Central memory CD8-positive, alpha-beta T cell (primary cell): ENCODE measurements around the gene KIRREL3.

Source experiments
- ATAC-seq: fragments of 150-1000 bp; cut with Tn5 transposase; replicated peaks from 2 replicates; pipeline ENCODE4 v1.10.0; 2022; ENCODE audit warnings: mild to moderate bottlenecking, moderate FRiP score, moderate number of reproducible peaks; ENCODE audit not compliant: poor library complexity, severe bottlenecking; ENCODE audit errors: extremely low read depth
- DNase-seq, 2 donors: peaks; one replicate each; pipeline ENCODE4 v3.0.0; 2021; ENCODE audit warnings: low spot score in 2 of 2
- H3K27ac Mint-ChIP-seq: one replicate; pipeline ENCODE4 v1.8.0; 2022; ENCODE audit warnings: low read depth, mild to moderate bottlenecking, moderate library complexity, mixed read lengths
- H3K27me3 Mint-ChIP-seq: one replicate; pipeline ENCODE4 v1.8.0; 2022; ENCODE audit warnings: mixed read lengths
- H3K36me3 Mint-ChIP-seq: one replicate; pipeline ENCODE4 v1.8.0; 2022; ENCODE audit warnings: mild to moderate bottlenecking, moderate library complexity, mixed read lengths; ENCODE audit not compliant: insufficient read depth
- H3K4me1 Mint-ChIP-seq: one replicate; pipeline ENCODE4 v1.8.0; 2022; ENCODE audit warnings: mixed read lengths
- H3K4me3 Mint-ChIP-seq: one replicate; pipeline ENCODE4 v1.8.0; 2022; ENCODE audit warnings: mild to moderate bottlenecking, moderate library complexity, mixed read lengths
- H3K9me3 Mint-ChIP-seq: one replicate; pipeline ENCODE4 v1.8.0; 2022; ENCODE audit warnings: mixed read lengths

Gene KIRREL3

GRCh38 chr11:127000291-127000968 lies at the start of gene KIRREL3:
KIRREL3 (minus strand) TSS chr11:127000770.
- no peaks in the 10 kb centered on the region for H3K9me3 Mint-ChIP-seq
- H3K27me3 Mint-ChIP-seq: peaks cover 18% of the 10 kb centered on the region
- H3K4me3 Mint-ChIP-seq: no peak within 1 kb of the TSS

DNA sequence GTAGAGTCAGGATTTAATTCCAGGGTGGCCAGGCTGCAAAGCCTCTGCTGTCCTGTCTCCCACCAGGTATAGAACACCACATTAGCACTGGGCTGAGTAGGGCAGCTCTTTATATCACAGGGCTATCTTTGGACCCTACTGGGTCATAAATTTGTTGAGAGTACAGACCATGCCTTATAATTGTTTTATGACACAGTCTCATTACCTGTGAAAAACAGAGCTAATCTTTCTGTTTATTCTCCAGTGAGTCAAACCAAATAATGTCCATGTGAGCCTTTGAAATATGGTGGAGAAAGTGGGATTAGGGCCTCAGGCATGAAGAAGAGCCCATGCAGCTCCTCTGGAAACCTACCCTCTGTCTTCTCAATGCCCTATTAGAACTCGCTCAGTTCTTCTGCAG lies 49.6 kb upstream of the KIRREL3 start:
- no peaks in the 10 kb centered on the region for H3K27me3 Mint-ChIP-seq
- H3K9me3 Mint-ChIP-seq: no peaks in the 10 kb centered on the region
- DNase-seq (no peak), ATAC-seq (no peak)
- no peaks in the 10 kb centered on the region for H3K4me1 Mint-ChIP-seq
- H3K27ac Mint-ChIP-seq: no peak overlapping the region
- H3K36me3 Mint-ChIP-seq: no peaks in the 10 kb centered on the region
- no peak overlapping the region for H3K4me3 Mint-ChIP-seq

More at GRCh38 chr11:127000291-127000968, at the start of gene KIRREL3:
- DNase-seq (no peak), ATAC-seq (no peak)
- Mint-ChIP-seq H3K4me1 (no peaks in the 10 kb centered on the region), H3K36me3 (no peaks in the 10 kb centered on the region), H3K27ac (no peak within 1 kb of the TSS)

DNA sequence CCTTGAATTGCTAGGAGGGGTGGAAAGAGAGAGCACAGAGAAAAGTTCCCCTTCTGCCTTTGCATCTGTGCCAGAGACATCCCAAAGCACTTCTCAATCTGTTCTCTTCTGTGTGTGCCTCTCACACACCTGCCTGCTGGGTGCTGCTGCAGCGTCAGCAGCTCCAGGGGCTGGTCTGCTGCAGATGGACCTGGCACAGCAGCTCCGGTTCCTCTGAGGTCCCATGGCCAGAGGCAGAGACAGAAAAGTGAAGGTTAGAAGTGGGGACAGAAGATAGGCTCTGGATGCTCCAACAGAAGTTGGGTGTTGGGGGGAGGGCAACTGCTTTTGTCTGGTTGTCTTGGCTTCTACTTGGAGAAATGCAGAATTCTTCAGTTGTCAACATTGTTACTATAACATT lies 48.9 kb upstream of the KIRREL3 start:
- ATAC-seq: no peak
- H3K27ac Mint-ChIP-seq: no peak overlapping the region

DNA sequence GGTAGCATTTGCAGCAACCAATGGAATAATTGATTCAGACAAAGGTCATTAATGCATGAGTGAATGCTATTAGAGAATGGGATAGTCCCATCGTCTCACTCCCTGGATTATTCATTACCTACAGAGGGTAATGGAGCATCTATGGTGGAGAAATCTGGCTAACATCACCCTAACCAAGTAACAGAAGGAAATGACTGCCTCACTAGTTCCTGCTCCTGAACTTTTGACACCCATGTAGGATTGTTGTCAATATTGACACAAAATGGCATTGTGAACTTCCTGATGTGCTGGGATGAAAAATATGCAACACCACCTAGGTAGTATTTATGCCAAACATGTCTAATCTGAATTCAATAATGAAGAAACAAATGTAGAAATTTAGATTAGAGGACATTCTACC lies 44.0 kb upstream of the KIRREL3 start:
- ATAC-seq: no peak
- Mint-ChIP-seq H3K4me1 (no peaks in the 10 kb centered on the region), H3K4me3 (no peak overlapping the region), H3K27me3 (peaks cover 10% of the 10 kb centered on the region), H3K9me3 (no peaks in the 10 kb centered on the region), H3K27ac (no peak overlapping the region), H3K36me3 (peaks cover 2% of the 10 kb centered on the region)
- no peak for DNase-seq

More for the DNA sequence above, 48.9 kb upstream of the KIRREL3 start:
- no peak for DNase-seq
- Mint-ChIP-seq H3K4me1 (no peaks in the 10 kb centered on the region), H3K27me3 (no peaks in the 10 kb centered on the region), H3K36me3 (no peaks in the 10 kb centered on the region), H3K4me3 (no peak overlapping the region), H3K9me3 (no peaks in the 10 kb centered on the region)

- no peaks in the 10 kb centered on the region for H3K9me3 Mint-ChIP-seq
- no peak overlapping the region for H3K27ac Mint-ChIP-seq
- no peaks in the 10 kb centered on the region for H3K4me1 Mint-ChIP-seq
- ATAC-seq (no peak), DNase-seq (no peak)
- peaks cover 27% of the 10 kb centered on the region for H3K27me3 Mint-ChIP-seq
- H3K36me3 Mint-ChIP-seq: peaks cover 2% of the 10 kb centered on the region
- no peak overlapping the region for H3K4me3 Mint-ChIP-seq
Measured at GRCh38 chr11:127042445-127042844, 41.9 kb upstream of the KIRREL3 start.

- Mint-ChIP-seq H3K36me3 (peaks cover 2% of the 10 kb centered on the region), H3K4me1 (no peaks in the 10 kb centered on the region), H3K27ac (no peak overlapping the region), H3K27me3 (peaks cover 27% of the 10 kb centered on the region), H3K4me3 (no peak overlapping the region), H3K9me3 (no peaks in the 10 kb centered on the region)
- no peak for DNase-seq
- ATAC-seq: no peak
Measured at GRCh38 chr11:127039591-127039990, 39.0 kb upstream of the KIRREL3 start.

DNA sequence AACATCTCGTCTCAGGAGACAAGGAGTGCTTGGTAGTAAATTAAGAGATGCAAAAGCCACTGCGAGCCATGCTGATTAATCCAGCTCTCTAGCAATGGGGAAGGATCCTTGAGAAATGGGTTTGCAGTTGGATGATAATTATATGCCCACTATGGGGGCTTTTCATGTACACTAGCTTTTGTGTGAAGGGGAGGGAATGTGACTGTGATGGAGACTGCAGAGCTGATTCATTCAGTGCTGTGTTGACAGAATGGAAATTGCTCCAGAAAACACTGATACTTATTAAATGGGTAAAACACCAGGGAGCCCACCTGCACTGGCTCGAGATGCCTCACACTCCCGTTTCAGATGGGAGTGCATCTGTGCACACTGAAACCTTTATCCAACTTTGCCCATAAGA lies 37.0 kb upstream of the KIRREL3 start:
- peaks cover 27% of the 10 kb centered on the region for H3K27me3 Mint-ChIP-seq
- no peak overlapping the region for H3K4me3 Mint-ChIP-seq

DNA sequence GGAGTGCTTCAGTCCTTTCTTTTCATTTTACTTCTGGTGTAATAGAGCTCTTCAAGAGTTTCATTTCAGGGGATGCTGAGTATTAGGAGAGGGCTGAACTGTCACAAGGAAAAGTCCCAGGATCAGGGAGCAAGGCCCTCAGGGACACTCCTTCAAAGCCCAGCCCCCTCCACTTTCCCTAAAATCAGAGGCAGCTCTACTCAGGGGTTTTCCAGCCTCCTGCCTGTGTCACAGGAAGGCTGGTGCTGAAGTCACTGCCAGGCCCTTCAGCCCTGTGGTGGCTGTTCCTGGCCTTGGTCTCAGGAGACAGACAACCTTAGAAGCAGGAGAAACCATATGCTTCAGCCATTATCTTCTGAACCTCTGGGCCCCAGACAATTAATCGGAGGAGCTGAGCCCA lies 36.4 kb upstream of the KIRREL3 start:
- H3K27me3 Mint-ChIP-seq: peaks cover 27% of the 10 kb centered on the region
- H3K9me3 Mint-ChIP-seq: peaks cover 5% of the 10 kb centered on the region
- H3K4me1 Mint-ChIP-seq: no peaks in the 10 kb centered on the region
- DNase-seq: no peak
- no peak overlapping the region for H3K4me3 Mint-ChIP-seq
- H3K27ac Mint-ChIP-seq: no peak overlapping the region
- no peak for ATAC-seq
- peaks cover 2% of the 10 kb centered on the region for H3K36me3 Mint-ChIP-seq

More for the DNA sequence above, 37.0 kb upstream of the KIRREL3 start:
- Mint-ChIP-seq H3K4me1 (no peaks in the 10 kb centered on the region), H3K36me3 (peaks cover 2% of the 10 kb centered on the region), H3K27ac (no peak overlapping the region), H3K9me3 (peaks cover 5% of the 10 kb centered on the region)
- DNase-seq (no peak), ATAC-seq (no peak)

GRCh38 chr11:127035824-127036223 lies 35.3 kb upstream of the KIRREL3 start:
- Mint-ChIP-seq H3K27ac (no peak overlapping the region), H3K4me3 (no peak overlapping the region), H3K4me1 (no peaks in the 10 kb centered on the region), H3K36me3 (no peaks in the 10 kb centered on the region), H3K9me3 (peaks cover 5% of the 10 kb centered on the region), H3K27me3 (peaks cover 27% of the 10 kb centered on the region)
- no peak for ATAC-seq
- no peak for DNase-seq

- H3K4me3 Mint-ChIP-seq: no peak overlapping the region
Measured at GRCh38 chr11:127034973-127035372, 34.4 kb upstream of the KIRREL3 start.

DNA sequence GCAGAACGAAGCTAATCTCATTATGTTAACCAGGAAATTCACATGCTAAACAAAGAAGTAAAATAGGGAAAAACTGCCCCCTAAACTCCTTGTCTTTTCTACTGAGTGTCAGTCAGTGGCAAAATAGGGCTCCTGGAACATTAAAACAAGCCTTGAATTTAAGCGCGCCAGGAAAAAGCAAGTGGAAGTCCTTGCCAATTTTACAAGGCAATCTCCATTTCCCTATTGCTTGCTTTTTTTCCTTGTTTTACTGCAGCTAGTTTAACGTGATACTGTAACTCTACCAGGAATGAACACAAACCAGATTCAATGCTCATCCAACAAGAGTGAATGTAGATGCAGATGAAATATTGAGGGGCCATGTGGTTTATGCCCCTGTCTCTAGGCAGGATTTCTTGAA lies 28.1 kb upstream of the KIRREL3 start:
- DNase-seq: no peak
- Mint-ChIP-seq H3K4me1 (no peaks in the 10 kb centered on the region), H3K9me3 (peaks cover 5% of the 10 kb centered on the region), H3K27ac (no peak overlapping the region), H3K27me3 (no peaks in the 10 kb centered on the region), H3K36me3 (no peaks in the 10 kb centered on the region), H3K4me3 (no peak overlapping the region)
- no peak for ATAC-seq

More at GRCh38 chr11:127034973-127035372, 34.4 kb upstream of the KIRREL3 start:
- H3K27ac Mint-ChIP-seq: no peak overlapping the region
- DNase-seq (no peak), ATAC-seq (no peak)
- no peaks in the 10 kb centered on the region for H3K36me3 Mint-ChIP-seq
- H3K27me3 Mint-ChIP-seq: peaks cover 21% of the 10 kb centered on the region
- H3K4me1 Mint-ChIP-seq: no peaks in the 10 kb centered on the region
- peaks cover 5% of the 10 kb centered on the region for H3K9me3 Mint-ChIP-seq

- ATAC-seq (no peak), DNase-seq (no peak)
- Mint-ChIP-seq H3K9me3 (peaks cover 1% of the 10 kb centered on the region), H3K4me1 (no peaks in the 10 kb centered on the region), H3K27me3 (no peaks in the 10 kb centered on the region), H3K27ac (no peak overlapping the region), H3K36me3 (no peaks in the 10 kb centered on the region), H3K4me3 (no peak overlapping the region)
Measured at GRCh38 chr11:127027789-127028188, 27.2 kb upstream of the KIRREL3 start.

GRCh38 chr11:127027000-127027399 lies 26.4 kb upstream of the KIRREL3 start:
- H3K4me3 Mint-ChIP-seq: no peak overlapping the region
- H3K9me3 Mint-ChIP-seq: no peaks in the 10 kb centered on the region
- DNase-seq: no peak
- H3K27me3 Mint-ChIP-seq: no peaks in the 10 kb centered on the region
- no peaks in the 10 kb centered on the region for H3K36me3 Mint-ChIP-seq
- H3K4me1 Mint-ChIP-seq: no peaks in the 10 kb centered on the region
- H3K27ac Mint-ChIP-seq: no peak overlapping the region
- no peak for ATAC-seq
